Large intestine (tissue), 3 donors: ENCODE measurements around the gene C1GALT1. TPM values are rescaled to one million over a fixed set of nuclear protein-coding genes. Genes with fewer than 3 reads are reported as not detected.

Source experiments
- DNase-seq, 2 donors: peaks; one replicate each; pipeline versions ENCODE4 v3.0.0 to v3.0.0-alpha.2; 2013
- H3K27ac ChIP-seq: one replicate; pipeline ENCODE4 v1.5.1; 2013; ENCODE audit warnings: low read length
- H3K27me3 ChIP-seq: 2 replicates; pipeline ENCODE4 v1.6.1; 2013; ENCODE audit warnings: low read length; ENCODE audit not compliant: control insufficient read depth, insufficient read depth
- H3K36me3 ChIP-seq: 2 replicates; pipeline ENCODE4 v1.6.1; 2013; ENCODE audit warnings: low read length; ENCODE audit not compliant: control insufficient read depth, insufficient read depth
- H3K4me1 ChIP-seq: one replicate; pipeline ENCODE4 v1.6.1; 2013; ENCODE audit warnings: low read length; ENCODE audit not compliant: control insufficient read depth, insufficient read depth
- H3K4me3 ChIP-seq: one replicate; pipeline ENCODE4 v1.5.1; 2013; ENCODE audit warnings: low read length
- H3K9me3 ChIP-seq: one replicate; pipeline ENCODE4 v1.6.1; 2013; ENCODE audit warnings: mild to moderate bottlenecking, low read depth, low read length, moderate library complexity; ENCODE audit not compliant: control insufficient read depth
- WGBS: methylation state at CpG from one replicate; pipeline ENCODE4 v1.1.5; 2013; ENCODE audit warnings: low lambda C conversion rate; ENCODE audit not compliant: insufficient coverage; 5-methylcytosine and 5-hydroxymethylcytosine counted together
- polyA plus RNA-seq: library from polyadenylated mRNA; unstranded; fragments of 120-200 nt; gene quantifications from one replicate; pipeline ENCODE4 v1.2.1, GENCODE V29; 2013

Gene C1GALT1
- polyA plus RNA-seq, 1 donor = 54.7 TPM

GRCh38 chr7:7180725-7181449 lies 1.5 kb upstream of the C1GALT1 start:
- Histone ChIP-seq H3K27ac (peak overlapping the region; percentile 99), H3K4me3 (peak overlapping the region; percentile 64), H3K36me3 (no peaks in the 10 kb centered on the region), H3K27me3 (no peaks in the 10 kb centered on the region), H3K4me1 (peaks cover 18% of the 10 kb centered on the region), H3K9me3 (no peaks in the 10 kb centered on the region)
- WGBS = 98% methylated on average over 5 of the region's 8 CpGs
- no peak for DNase-seq

- Histone ChIP-seq H3K27me3 (no peaks in the 10 kb centered on the region), H3K4me1 (peaks cover 18% of the 10 kb centered on the region), H3K36me3 (no peaks in the 10 kb centered on the region), H3K4me3 (peak overlapping the region; percentile 64), H3K9me3 (no peaks in the 10 kb centered on the region), H3K27ac (peak overlapping the region; percentile 99)
- WGBS = no CpG with 5 or more reads among the region's 12 CpGs
- peak; percentile 88 to 94 for DNase-seq
These were observed 707 bp upstream of the C1GALT1 start for GRCh38 chr7:7181519-7182155.

- Histone ChIP-seq H3K4me3 (peak overlapping the region; percentile 81), H3K36me3 (peaks cover 2% of the 10 kb centered on the region), H3K9me3 (no peaks in the 10 kb centered on the region), H3K27ac (peak overlapping the region; percentile 95), H3K27me3 (no peaks in the 10 kb centered on the region), H3K4me1 (peaks cover 8% of the 10 kb centered on the region)
- peak in 1 of 2 donors; percentile 31 for DNase-seq
- WGBS = 0% methylated on average over 1 of the region's 44 CpGs
These were observed 905 bp downstream of the C1GALT1 start for GRCh38 chr7:7183061-7183837.

DNA sequence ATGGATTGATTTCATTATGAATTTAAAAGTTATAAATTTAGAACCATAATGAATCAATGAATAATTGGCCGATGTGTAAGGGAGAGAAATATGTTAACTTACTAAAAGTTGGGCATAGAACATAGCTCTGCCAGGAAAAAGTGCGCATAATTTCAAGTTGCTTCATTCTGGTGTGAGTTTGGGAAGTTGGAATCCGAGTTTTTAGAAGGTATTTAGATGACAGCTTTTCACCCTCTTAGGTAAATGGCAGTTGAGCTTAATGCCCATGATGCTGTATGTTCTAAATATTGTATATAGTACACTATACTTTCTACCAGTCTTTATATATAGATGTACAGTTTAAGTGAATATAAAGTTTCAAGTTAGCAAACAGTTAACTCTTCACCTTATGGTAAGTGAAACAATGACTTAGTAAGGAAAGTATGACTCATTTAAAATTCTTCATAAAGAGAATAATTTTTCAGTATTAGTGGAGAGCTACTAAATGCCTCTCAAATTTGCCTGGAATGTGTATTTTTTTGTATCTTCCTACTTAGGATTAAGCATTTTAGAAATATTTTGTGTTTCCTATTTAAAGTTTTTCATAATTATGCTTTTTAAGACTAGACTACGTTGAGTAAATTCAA lies 1.6 kb downstream of the C1GALT1 start:
- Histone ChIP-seq H3K36me3 (peaks cover 2% of the 10 kb centered on the region), H3K27ac (peak overlapping the region; percentile 95), H3K4me3 (peak overlapping the region; percentile 81), H3K4me1 (peaks cover 8% of the 10 kb centered on the region), H3K9me3 (no peaks in the 10 kb centered on the region), H3K27me3 (no peaks in the 10 kb centered on the region)
- peak in 1 of 2 donors; percentile 52 for DNase-seq
- 65% methylated on average over 3 of the region's 4 CpGs for WGBS

DNA sequence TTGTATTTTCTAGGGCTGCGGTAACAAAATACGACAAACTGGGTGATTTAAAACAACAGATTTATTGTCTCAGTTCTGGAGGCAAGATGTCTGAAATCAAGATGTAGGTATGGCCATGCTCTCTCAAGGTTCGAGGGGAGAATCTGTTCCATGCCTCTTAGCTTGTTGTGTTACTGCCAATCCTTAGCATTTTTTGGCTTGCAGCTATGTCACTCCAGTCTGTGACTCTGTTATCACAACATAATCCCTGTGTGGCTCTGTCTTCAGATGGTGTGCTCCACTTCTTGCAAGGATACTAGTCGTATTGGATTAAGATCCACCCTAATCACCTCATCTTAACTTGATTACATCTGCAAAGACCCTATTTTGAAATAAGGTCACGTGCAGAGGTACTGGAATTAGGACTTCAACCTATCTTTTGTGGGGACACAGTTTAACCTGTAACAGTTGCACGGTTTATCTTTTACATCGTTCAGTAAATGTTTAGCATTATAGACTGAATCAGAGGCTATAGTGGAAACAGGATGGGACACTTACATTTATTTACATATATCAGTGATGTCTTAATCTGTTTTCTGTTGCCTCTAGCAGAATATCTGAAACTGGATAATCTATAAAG lies 3.1 kb downstream of the C1GALT1 start:
- Histone ChIP-seq H3K27ac (peak overlapping the region; percentile 95), H3K27me3 (no peaks in the 10 kb centered on the region), H3K9me3 (no peaks in the 10 kb centered on the region), H3K4me1 (peaks cover 8% of the 10 kb centered on the region), H3K4me3 (peak overlapping the region; percentile 81), H3K36me3 (peaks cover 2% of the 10 kb centered on the region)
- WGBS = no CpG with 5 or more reads among the region's 7 CpGs
- peak in 1 of 2 donors; percentile 33 for DNase-seq

DNA sequence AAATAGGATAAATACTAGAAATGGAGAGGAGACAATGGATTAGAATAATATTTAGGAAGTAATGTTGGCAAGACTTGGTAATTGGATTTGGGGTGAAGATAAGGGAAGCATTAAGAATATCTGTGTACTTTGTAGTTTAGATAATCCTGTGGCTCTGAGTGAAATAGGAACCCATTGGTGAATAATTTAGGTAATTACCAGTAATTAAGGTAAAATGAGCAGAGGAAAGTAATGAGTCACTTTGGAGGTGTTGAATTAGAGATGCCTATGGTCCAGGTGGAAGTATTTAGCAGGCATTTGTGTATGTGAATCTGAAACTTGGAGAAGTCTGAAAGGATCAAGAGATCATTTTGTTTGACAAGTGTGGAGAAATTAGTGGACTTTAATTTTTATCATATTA lies 5.7 kb downstream of the C1GALT1 start:
- peaks cover 2% of the 10 kb centered on the region for H3K36me3 ChIP-seq
- no peaks in the 10 kb centered on the region for H3K9me3 ChIP-seq
- H3K4me3 ChIP-seq = no peak overlapping the region
- no peak for DNase-seq
- no peak overlapping the region for H3K27ac ChIP-seq
- H3K4me1 ChIP-seq = peaks cover 8% of the 10 kb centered on the region
- no peaks in the 10 kb centered on the region for H3K27me3 ChIP-seq

DNA sequence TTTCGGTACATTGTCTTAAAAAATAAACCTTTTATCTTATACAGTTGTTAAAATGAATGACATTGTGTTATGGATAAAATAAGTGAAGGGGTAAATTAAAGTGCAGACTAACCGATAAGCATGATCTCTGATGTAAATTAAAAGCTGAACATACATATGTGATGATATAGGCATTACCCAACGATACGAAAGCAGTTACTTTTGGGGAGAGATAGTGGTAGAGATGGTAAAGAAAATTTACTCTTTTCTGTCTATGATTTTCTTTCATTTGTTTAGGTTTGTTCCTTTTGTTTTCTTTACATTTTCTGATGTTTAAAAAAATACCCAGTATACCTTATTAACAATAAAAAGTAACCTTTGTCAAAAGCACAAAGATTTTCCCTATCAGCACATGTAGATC lies 6.4 kb downstream of the C1GALT1 start:
- WGBS = 95% methylated on average over 4 of the region's 4 CpGs
- Histone ChIP-seq H3K27ac (no peak overlapping the region), H3K4me3 (no peak overlapping the region), H3K4me1 (peaks cover 8% of the 10 kb centered on the region), H3K9me3 (peaks cover 6% of the 10 kb centered on the region), H3K36me3 (peaks cover 2% of the 10 kb centered on the region), H3K27me3 (no peaks in the 10 kb centered on the region)
- DNase-seq = no peak

DNA sequence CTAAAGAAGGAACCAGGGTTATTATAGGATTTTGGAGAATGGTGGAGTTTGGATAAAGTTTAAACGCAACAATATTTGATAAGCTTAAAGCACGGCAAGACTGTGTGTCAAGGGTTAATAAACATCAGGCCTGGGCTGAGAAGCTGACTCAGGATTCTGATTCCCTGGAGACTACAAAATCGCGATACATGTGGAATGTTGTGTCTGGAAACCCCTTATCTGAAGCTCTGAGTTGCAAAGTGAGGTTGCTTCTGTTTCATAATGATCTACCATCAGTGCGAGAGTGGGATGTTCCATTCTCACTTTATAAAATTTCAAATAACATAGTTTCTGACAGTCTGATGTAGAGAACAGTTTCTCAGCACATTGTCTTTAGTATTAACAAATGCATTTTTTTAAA lies 7.8 kb downstream of the C1GALT1 start:
- Histone ChIP-seq H3K27me3 (no peaks in the 10 kb centered on the region), H3K36me3 (peaks cover 2% of the 10 kb centered on the region), H3K4me1 (peaks cover 6% of the 10 kb centered on the region), H3K4me3 (no peak overlapping the region), H3K27ac (no peak overlapping the region), H3K9me3 (peaks cover 7% of the 10 kb centered on the region)
- peak in 1 of 2 donors; percentile 31 for DNase-seq
- WGBS = 80% methylated on average over 1 of the region's 5 CpGs

- WGBS = no CpG with 5 or more reads among the region's 1 CpG
- no peak for DNase-seq
- Histone ChIP-seq H3K27me3 (no peaks in the 10 kb centered on the region), H3K4me1 (peaks cover 1% of the 10 kb centered on the region), H3K36me3 (peaks cover 2% of the 10 kb centered on the region), H3K4me3 (no peak overlapping the region), H3K9me3 (peaks cover 7% of the 10 kb centered on the region), H3K27ac (no peak overlapping the region)
These were observed 8.8 kb downstream of the C1GALT1 start for GRCh38 chr7:7191137-7191536.
